ENCODE data around the gene ANGEL1.

DNA sequence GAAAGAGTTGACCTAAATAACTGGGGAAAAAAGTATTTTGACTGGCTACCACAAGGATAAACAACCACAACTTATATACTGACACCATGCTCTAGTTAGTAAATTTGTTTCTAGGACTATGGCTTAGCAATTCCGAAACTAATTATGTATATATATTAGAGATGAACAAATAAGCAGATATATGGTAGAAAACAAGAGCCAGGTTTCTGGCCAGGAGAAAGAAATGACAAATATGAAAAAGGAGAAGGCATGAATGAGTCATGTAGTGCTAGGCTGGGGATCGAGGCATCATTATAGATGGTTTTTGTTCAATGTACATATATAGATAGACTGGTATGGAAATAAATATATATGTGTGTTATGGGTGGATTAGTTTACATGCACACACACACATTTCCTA, 8.0 kb upstream of the ANGEL1 start:
- TF ChIP-seq, protein P1, sequence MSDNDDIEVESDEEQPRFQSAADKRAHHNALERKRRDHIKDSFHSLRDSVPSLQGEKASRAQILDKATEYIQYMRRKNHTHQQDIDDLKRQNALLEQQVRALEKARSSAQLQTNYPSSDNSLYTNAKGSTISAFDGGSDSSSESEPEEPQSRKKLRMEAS (IDR thresholded peaks at IDR 0.05): no peak
- TF ChIP-seq, protein P2, sequence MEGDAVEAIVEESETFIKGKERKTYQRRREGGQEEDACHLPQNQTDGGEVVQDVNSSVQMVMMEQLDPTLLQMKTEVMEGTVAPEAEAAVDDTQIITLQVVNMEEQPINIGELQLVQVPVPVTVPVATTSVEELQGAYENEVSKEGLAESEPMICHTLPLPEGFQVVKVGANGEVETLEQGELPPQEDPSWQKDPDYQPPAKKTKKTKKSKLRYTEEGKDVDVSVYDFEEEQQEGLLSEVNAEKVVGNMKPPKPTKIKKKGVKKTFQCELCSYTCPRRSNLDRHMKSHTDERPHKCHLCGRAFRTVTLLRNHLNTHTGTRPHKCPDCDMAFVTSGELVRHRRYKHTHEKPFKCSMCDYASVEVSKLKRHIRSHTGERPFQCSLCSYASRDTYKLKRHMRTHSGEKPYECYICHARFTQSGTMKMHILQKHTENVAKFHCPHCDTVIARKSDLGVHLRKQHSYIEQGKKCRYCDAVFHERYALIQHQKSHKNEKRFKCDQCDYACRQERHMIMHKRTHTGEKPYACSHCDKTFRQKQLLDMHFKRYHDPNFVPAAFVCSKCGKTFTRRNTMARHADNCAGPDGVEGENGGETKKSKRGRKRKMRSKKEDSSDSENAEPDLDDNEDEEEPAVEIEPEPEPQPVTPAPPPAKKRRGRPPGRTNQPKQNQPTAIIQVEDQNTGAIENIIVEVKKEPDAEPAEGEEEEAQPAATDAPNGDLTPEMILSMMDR (IDR thresholded peaks at IDR 0.05; ENCODE audit: low read depth, low read length, missing input control): no peak

Data from liver (tissue), 2 donors.